T-helper 1 cell treated with Interleukin-12 subunit alpha and Interleukin-12 subunit beta and Interleukin-4 antibody, amounts not matched to agents 30 ng/mL and 1 ng/mL, for 36 hours (primary cell): ENCODE results near the gene SNX19. TPM values are rescaled to one million over a fixed set of nuclear protein-coding genes. Genes with fewer than 3 reads are reported as not detected.

ENCODE experiments used
- intact Hi-C: fragments of 100-400 bp; cut with micrococcal nuclease; formaldehyde crosslinking; loops from one replicate; pipeline ENCODE4 v1.15.1; 2024
- total RNA-seq: library from RNA; stranded (reverse); gene quantifications from 2 replicates; pipeline ENCODE4 v1.2.3, GENCODE V29; 2022

Gene SNX19
- total RNA-seq, 1 donor from 2014 or later, result 58.0 TPM

- intact Hi-C loops, result no loop called here
Observed at GRCh38 chr11:130908061-130908460, 8.2 kb downstream of the SNX19 start.

DNA sequence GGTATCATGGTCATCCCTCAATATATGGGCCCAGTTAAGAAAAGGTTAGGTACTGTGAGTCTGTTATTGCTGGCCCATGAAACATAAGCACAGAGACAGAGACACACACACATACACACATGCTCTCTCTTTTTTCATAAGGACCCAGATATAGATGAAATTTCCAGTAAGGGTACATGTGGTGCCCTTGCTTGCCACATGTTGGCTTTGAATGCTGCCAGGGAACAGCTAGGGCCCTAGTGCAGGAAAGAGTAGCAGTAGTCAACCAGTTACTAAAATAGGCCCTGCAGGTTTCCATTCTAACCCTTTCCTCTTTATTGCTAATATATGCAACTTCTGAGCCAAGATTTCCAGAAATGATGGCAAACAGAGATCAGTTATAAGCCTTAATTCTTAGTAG lies 9.1 kb downstream of the SNX19 start:
- intact Hi-C loops, result no loop called here

DNA sequence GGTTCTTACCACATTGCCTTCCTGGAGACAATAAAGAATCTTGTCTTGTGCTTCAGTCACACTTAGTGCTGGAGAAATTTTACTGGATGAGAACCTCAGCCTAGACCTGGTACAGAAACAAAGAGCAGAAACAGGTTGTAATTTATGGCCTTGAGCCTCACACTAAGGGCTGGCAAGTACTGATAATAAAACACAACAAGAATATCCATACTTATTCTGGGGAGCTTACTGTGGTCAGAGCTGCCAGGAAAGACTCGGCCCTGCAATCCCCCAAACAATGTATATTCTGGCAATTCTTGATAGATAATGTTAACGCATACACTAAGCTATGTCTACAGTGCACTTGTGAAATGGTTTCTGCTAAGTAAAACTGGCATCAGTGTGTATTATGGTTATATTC lies 9.7 kb downstream of the SNX19 start:
- intact Hi-C loops, result no loop called here

- intact Hi-C loops, result no loop called here
Observed at GRCh38 chr11:130905512-130905911, 10.8 kb downstream of the SNX19 start.

GRCh38 chr11:130904380-130904779 lies 11.9 kb downstream of the SNX19 start:
- intact Hi-C loops, result no loop called here

DNA sequence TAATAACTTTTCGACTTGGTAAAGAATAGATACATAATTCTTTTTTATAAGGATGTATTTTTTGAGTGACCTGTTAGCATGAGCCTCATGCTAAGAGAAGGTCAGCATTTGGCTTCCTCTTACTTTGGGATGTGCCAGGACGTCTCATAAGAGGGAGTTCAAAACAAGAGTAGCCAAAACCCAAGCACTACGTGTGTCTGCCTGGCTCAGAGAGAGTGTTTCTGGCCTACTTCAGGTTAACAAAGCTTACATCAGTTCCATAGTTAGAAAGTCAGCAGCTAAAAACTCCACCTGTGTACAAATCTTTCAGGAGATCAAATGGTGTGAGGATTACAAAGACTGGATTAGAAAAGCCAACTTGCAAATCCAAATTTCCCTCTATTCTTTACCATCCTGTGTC lies 13.9 kb downstream of the SNX19 start:
- intact Hi-C loops, result no loop called here

DNA sequence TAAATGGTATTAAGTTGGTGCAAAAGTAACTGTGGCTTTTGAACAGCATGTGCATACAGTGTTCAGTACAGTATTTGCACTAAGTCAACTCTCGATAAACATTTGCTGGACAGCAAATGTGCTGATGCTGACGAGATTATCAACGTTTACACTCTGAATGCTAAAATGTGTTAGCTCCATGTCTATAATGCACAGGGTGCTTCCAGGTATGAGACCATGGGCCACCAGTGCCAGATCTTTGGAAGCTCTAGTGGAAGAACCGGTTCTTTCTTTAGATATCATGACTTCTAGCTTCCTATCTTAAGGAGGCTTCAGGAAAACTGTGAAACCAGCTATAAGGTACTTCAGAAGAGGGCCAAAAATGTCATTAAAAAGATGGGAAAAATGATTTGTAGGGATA lies 17.2 kb downstream of the SNX19 start:
- intact Hi-C loops, result no loop called here

DNA sequence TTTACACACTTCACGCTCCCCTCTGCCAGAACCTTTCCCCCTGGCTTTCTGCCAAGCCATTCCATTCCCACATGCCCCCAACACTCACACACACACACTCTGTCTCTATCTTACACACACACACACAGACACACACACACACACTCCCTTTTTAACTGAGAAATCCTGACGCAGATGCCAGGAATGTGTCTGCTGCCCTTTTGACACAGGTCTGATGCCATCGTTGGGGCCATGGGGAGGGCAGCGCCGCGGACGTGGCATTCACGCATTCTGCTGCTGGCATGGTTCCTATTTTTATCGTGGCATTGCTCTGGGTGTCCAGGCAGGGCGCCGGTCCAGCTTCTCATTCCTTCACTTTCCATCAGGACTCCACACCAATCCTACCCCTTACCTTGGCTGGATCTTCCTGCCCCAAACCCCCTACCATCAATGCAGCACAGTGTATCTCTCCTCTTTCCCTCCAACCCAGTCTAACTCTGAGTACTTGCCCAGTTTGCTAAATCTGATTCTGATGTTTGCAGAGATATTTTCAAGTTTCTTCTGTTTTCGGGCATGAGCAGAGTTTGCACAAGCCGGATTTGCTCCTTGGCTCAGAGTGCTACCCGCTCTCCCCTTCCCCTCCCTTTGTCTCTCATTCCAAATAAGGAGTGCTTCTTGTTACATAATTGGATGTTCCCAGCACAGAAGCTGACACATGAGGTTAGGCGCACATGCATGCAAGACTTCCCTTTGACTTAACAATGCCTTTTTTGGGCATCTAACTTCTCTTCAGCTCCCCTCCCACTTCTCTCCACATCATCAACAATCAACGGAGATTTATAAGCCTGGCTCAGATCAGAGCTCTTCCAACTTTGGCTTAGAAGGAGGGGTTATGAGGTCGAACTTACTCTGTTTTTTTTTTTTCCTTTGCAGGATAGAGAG lies 18.8 kb downstream of the SNX19 start:
- intact Hi-C loops, result no loop called here

DNA sequence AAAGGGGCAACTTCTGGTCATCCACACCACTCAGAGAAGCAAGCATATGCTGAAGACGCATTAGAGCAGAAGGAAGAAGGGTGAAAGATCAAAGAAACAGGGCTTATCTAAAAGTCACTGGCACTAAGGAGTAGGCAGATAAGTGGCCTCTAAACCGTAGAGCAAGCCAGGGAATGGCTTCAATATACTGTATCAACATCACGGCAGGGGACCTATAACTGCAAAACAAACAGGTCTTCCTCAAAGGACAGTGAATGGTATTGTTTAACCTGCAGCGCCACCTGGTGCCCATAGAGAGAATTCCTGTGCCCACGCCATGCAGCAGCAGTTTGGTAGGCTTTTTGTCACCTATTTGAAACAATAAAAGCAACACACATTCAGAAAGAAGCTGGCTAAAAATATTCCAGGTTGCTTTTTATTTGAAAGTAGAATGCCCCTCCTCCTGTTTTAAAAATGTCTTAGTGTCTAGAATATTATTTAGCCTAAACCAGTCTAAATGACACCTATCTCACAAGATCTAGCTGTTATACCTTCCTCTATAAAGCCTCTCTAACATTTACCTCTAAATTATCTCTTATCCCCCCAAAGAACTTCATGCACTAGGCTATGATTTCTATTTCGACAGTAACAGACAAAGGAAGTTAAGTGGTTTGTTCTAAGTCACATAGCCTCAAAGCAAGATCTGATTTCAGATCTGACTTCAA lies 21.8 kb downstream of the SNX19 start:
- intact Hi-C loops, result loop anchor here (1.0 kb wide), 4 partner anchors 22 to 681 kb away; partner anchors contain the start of gene SNX19

- intact Hi-C loops, result no loop called here
Observed at GRCh38 chr11:130892861-130893260, 23.4 kb downstream of the SNX19 start.

- intact Hi-C loops, result no loop called here
Observed at GRCh38 chr11:130891326-130891725, 25.0 kb downstream of the SNX19 start.

GRCh38 chr11:130890039-130890745 lies 26.1 kb downstream of the SNX19 start:
- intact Hi-C loops, result no loop called here

GRCh38 chr11:130888790-130889189 lies 27.5 kb downstream of the SNX19 start:
- intact Hi-C loops, result no loop called here

DNA sequence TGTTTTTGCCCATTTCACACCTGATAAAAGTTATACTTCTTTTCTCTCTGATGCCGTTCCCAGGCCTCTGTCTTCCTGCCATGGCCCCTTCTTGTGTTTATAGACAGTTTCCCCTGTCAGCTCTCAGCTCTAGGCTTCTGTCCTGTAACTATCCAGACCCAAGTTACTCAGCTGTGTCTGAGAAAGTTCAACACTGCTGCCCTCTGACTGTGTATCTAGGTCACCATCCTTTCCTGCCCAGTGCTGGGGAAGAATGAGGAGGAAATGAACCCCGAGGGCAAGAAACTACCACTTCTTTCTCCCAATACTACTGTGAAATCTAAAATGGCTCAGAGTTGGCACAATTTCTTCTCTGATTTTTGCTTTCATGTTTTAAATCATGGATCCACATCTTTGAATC lies 29.6 kb downstream of the SNX19 start:
- intact Hi-C loops, result no loop called here

GRCh38 chr11:130882138-130882551 lies 34.1 kb downstream of the SNX19 start:
- intact Hi-C loops, result no loop called here

- intact Hi-C loops, result no loop called here
Observed at GRCh38 chr11:130881475-130882137, 34.7 kb downstream of the SNX19 start.

DNA sequence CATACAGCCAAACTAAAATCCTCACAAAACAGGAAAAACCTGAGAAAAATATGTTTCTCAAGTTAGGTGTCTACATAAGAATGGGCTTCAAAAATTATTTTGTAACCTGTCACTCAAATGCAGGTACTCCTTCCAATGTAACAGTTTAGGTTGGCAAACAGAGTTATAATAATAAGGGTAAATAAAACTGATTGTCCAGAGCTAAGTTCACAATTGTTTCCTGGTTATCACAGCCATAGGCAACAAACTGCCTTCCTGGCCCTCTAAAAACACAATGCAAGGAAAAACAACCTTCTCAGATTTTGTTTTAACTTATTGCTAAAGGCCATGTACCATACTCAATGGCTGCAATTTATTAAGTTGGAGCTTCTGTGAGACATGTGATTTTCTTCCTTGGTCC lies 36.4 kb downstream of the SNX19 start:
- intact Hi-C loops, result no loop called here

DNA sequence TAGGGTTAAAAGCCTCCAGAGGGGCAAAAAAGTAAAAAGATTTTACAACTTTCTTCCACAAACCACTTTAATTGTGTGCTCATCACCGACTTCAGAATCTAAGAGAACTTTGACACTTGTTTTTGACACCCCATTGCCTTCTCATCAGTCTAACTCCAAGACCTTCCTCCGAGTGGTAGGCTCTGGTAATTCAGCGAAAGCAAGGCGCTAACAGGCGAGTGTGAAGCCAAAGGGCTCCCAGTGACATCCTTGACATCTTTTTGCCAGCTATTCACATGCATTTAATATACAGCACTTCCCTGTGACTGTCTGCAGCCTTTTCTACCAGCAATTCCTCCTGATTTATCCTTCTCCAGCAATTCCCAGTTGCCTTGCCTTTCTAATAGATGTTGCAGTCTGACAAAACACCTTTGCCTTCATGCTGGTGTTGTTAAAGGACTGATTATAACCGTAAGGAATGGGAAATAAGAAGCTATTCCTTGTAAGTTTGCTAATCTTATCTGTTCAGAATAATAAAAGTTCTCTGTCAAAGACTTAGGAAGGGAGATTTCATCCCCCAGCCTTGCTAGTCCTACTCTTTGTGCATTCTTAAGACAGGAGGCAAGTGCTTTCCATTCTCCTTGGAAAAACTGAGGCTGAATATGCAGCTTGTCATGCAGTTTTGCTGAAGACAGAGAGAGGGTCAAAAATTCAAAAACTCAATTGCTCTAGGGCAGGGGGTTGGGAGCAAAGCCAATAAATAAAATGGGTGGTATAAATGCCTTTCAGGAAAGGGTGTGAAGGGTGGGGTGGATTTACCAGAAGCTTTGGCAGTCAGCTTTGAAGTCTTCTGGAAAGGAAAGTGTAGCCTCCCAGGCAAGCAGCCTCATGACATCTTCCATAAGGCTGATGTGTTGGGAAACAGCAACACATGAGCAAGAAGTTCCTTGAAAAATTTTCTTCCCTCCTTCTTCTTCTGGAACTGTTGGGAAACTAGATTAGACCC lies 39.1 kb downstream of the SNX19 start:
- intact Hi-C loops, result no loop called here

- intact Hi-C loops, result no loop called here
Observed at GRCh38 chr11:130876100-130876499, 40.2 kb downstream of the SNX19 start.

GRCh38 chr11:130874955-130875531 lies 41.2 kb downstream of the SNX19 start:
- intact Hi-C loops, result no loop called here
